Heart left ventricle (tissue), 13 donors: Measurements from ENCODE around the gene SOX6.

ENCODE experiments used
- CTCF ChIP-seq, 12 donors: fragments of 200-600 bp; sonication (generic) in 4 of 12; IDR thresholded peaks; one replicate each; pipeline versions ENCODE4 v1.5.0 to v1.8.0; 2018 to 2022; ENCODE audit warnings: antibody characterized with exemption in 12 of 12, mild to moderate bottlenecking in 5 of 12
- POLR2A ChIP-seq, 2 donors: fragments of 450-650 bp; IDR thresholded peaks; one replicate each; pipeline ENCODE4 v1.6.1; 2017; ENCODE audit warnings: antibody characterized with exemption in 2 of 2, mild to moderate bottlenecking in 2 of 2, moderate library complexity in 2 of 2
- donor health status: ischemic (EF 13 %, LVEDD 7.1; RV severe dilation, severe dysfunction).
- donor health status: DM: no; HTN: yes; CAD: no.
- donor health status: DM: no; HTN: no; CAD: no.
- donor health status: ischemic (EF 25% LVEDD 6.9; RV normal size, moderate dysfunction).
- donor health status: ischemic (EF 25% LVEDD 5.7; RV mildly dilated, moderate dysfunction).
- donor health status: ischemic (EF 35%, LVEDD 5.7; RV mildly dilated, moderate dysfunction).
- donor health status: nonischemic (EF 11% LVEDD 7.7; RV severe dilation, severe dysfunction).
- donor health status: DM: yes; HTN: yes; CAD: no.
- donor health status: PGD.
- donor health status: ischemic (EF 29% LVEDD 5.4; RV normal size, mild dysfunction).
- donor health status: nonischemic (EF 23%, LVEDD 6.1; RV moderate dilation, normal function).

- TF ChIP-seq CTCF (IDR thresholded peaks at IDR 0.05), result no peak
- TF ChIP-seq POLR2A (IDR thresholded peaks at IDR 0.05), result no peak
Observed at GRCh38 chr11:16070573-16070972, 285.8 kb downstream of the SOX6 start.
